OCI-LY7 (cell line): ENCODE results near the gene ZNF70. TPM values are rescaled to one million over a fixed set of nuclear protein-coding genes. Genes with fewer than 3 reads are reported as not detected.
A peak's percentile ranks its signal among the peaks of the same experiment; 100 is the strongest.

ENCODE experiments used
- BruUV-seq: library from RNA; stranded (reverse); fragments of 400-500 nt; replicated peaks from 2 replicates; lab custom pipeline; 2021; lab: Mats Ljungman, UMichigan
- CTCF ChIA-PET: fragments of 300-600 bp; sonication (Branson Sonifier 250); formaldehyde crosslinking; loops from one replicate; lab custom pipeline; 2022; ENCODE audit warnings: antibody characterized with exemption; ENCODE audit not compliant: unreplicated experiment; lab: Charles Lee
- POLR2A ChIA-PET: fragments of 300-600 bp; sonication (Branson Sonifier 250); formaldehyde crosslinking; loops from one replicate; lab custom pipeline; 2022; ENCODE audit warnings: antibody characterized with exemption; lab: Charles Lee
- DNase-seq: peaks from one replicate; pipeline ENCODE4 v3.0.0-alpha.2; 2015; ENCODE audit warnings: low spot score
- H2AFZ ChIP-seq: fragments of 200-600 bp; sonication (generic), shearing (Covaris generic); 2 replicates; pipeline ENCODE4 v1.6.1; 2014; ENCODE audit warnings: mild to moderate bottlenecking, antibody characterized with exemption, low read length, moderate library complexity
- H3K27ac ChIP-seq: fragments of 200-600 bp; sonication (generic); 2 replicates; pipeline ENCODE4 v1.5.1; 2014; ENCODE audit warnings: mixed run types, low read depth, mild to moderate bottlenecking, moderate library complexity, low read length, inconsistent platforms; ENCODE audit not compliant: poor library complexity, severe bottlenecking
- H3K36me3 ChIP-seq: fragments of 200-600 bp; sonication (generic); 2 replicates; pipeline ENCODE4 v1.6.1; 2014; ENCODE audit warnings: mild to moderate bottlenecking, antibody characterized with exemption, low read length, moderate library complexity, mixed read lengths; ENCODE audit not compliant: insufficient read depth
- H3K4me1 ChIP-seq: fragments of 200-600 bp; sonication (generic); 2 replicates; pipeline ENCODE4 v1.5.1; 2014; ENCODE audit warnings: mild to moderate bottlenecking, low read length; ENCODE audit not compliant: insufficient read depth, poor library complexity, severe bottlenecking
- H3K4me2 ChIP-seq: fragments of 200-600 bp; sonication (generic); 2 replicates; pipeline ENCODE4 v1.6.1; 2014; ENCODE audit warnings: mild to moderate bottlenecking, low read length
- H3K4me3 ChIP-seq: fragments of 200-600 bp; sonication (generic); 2 replicates; pipeline ENCODE4 v1.5.1; 2014; ENCODE audit warnings: mild to moderate bottlenecking, low read depth, low read length; ENCODE audit not compliant: poor library complexity, severe bottlenecking
- H3K79me2 ChIP-seq: fragments of 200-600 bp; sonication (generic); 2 replicates; pipeline ENCODE4 v1.6.1; 2016; ENCODE audit warnings: low read depth, mild to moderate bottlenecking, low read length, moderate library complexity, mixed read lengths; ENCODE audit not compliant: insufficient read depth
- H3K9me2 ChIP-seq: fragments of 200-600 bp; sonication (generic); 2 replicates; pipeline ENCODE4 v1.6.1; 2016; ENCODE audit warnings: mild to moderate bottlenecking, low read length, mixed read lengths; ENCODE audit not compliant: insufficient read depth
- H3K9me3 ChIP-seq: fragments of 200-600 bp; sonication (generic); 2 replicates; pipeline ENCODE4 v1.6.1; 2014; ENCODE audit warnings: mild to moderate bottlenecking, mixed run types, low read length, mixed read lengths
- H4K20me1 ChIP-seq: fragments of 200-600 bp; sonication (generic); 2 replicates; pipeline ENCODE4 v1.6.1; 2014; ENCODE audit warnings: mild to moderate bottlenecking, antibody characterized with exemption, low read length, moderate library complexity, mixed read lengths; ENCODE audit not compliant: insufficient read depth
- EZH2phosphoT487 ChIP-seq: fragments of 200-600 bp; sonication (generic); IDR thresholded peaks from 2 replicates; pipeline ENCODE4 v1.6.1; 2018; ENCODE audit warnings: low read depth, borderline replicate concordance, mild to moderate bottlenecking, mixed run types, antibody characterized with exemption, low read length, moderate library complexity, mixed read lengths
- intact Hi-C: fragments of 100-400 bp; cut with micrococcal nuclease; formaldehyde crosslinking; loops from one replicate; pipeline ENCODE4 v1.10.0; 2022; ENCODE audit not compliant: unreplicated experiment
- total RNA-seq, 2 experiments: library from RNA; depleted of rRNA in 1 of 2; stranded (reverse); fragments of >200 nt in 1 of 2; shearing (Covaris generic) in 1 of 2; gene quantifications; 2 replicates each; pipeline ENCODE4 v1.2.3, GENCODE V29; 2014 to 2022
- TF ChIP-seq, protein P1 (sequence below): fragments of 200-600 bp; sonication (generic); conservative IDR thresholded peaks from 2 replicates; pipeline ENCODE4 v1.5.1; 2014; ENCODE audit warnings: mild to moderate bottlenecking, antibody characterized with exemption, low read length, moderate library complexity, mixed read lengths

Gene ZNF70
- total RNA-seq, 2 experiments from 2014 or later: 6.0 to 8.4 TPM

DNA sequence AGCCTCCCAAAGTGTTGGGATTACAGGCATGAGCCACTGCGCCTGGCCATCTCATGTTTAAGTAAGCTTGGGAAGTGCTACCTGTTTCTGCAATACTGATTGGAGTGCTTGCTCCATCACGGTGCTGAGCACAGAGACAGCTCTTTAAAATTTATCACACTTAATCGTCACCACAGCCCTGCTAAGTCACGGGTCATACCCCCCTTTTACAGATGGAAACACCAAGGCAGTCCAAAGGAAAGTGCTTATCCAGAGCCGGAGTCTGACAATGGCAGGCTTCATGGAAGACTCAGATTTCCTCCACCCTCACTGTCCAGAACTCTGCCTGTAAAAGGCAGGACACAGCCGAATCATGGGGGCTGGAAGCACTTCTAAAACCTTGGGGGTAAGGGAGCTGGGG, 9.1 kb upstream of the ZNF70 start:
- peaks cover under 1% of the 10 kb centered on the region; the same call in 1 of the 2 replicates for H3K79me2 ChIP-seq
- CTCF ChIA-PET: no interaction called here
- H2AFZ ChIP-seq: no peak overlapping the region
- H3K27ac ChIP-seq: no peak overlapping the region
- peaks cover 24% of the 10 kb centered on the region for H3K36me3 ChIP-seq
- no peak for DNase-seq
- peaks cover 3% of the 10 kb centered on the region; the same call in 1 of the 2 replicates for H4K20me1 ChIP-seq
- intact Hi-C loops: no loop called here
- no TSS peak for BruUV-seq
- peaks cover 53% of the 10 kb centered on the region for H3K4me1 ChIP-seq
- TF ChIP-seq, protein P1, sequence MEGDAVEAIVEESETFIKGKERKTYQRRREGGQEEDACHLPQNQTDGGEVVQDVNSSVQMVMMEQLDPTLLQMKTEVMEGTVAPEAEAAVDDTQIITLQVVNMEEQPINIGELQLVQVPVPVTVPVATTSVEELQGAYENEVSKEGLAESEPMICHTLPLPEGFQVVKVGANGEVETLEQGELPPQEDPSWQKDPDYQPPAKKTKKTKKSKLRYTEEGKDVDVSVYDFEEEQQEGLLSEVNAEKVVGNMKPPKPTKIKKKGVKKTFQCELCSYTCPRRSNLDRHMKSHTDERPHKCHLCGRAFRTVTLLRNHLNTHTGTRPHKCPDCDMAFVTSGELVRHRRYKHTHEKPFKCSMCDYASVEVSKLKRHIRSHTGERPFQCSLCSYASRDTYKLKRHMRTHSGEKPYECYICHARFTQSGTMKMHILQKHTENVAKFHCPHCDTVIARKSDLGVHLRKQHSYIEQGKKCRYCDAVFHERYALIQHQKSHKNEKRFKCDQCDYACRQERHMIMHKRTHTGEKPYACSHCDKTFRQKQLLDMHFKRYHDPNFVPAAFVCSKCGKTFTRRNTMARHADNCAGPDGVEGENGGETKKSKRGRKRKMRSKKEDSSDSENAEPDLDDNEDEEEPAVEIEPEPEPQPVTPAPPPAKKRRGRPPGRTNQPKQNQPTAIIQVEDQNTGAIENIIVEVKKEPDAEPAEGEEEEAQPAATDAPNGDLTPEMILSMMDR: no peak
- TF ChIP-seq EZH2phosphoT487: no peak
- no peaks in the 10 kb centered on the region for H3K9me3 ChIP-seq
- no peak overlapping the region for H3K4me3 ChIP-seq
- POLR2A ChIA-PET: no interaction called here
- H3K4me2 ChIP-seq: no peak overlapping the region
- no peaks in the 10 kb centered on the region for H3K9me2 ChIP-seq

DNA sequence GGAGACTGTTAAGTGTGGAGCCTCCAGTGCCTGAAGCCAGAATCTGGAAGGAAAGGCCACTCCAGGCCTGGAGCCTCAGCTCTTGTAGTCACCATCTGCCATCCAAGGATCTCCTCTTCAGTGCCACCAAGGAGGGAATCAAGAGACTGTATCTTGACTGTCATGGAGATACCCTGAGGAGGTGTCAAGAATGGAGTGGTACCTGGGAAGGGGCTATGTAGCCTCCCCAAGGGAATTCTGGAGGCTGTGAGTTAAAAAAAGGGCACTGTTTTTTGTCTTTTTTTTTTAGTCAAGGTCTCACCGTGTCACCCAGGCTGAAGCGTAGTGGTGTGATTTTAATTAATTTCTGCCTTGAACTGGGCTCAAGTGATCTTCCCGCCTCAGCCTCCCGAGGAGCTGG, 8.7 kb upstream of the ZNF70 start:
- Histone ChIP-seq H4K20me1 (no peaks in the 10 kb centered on the region), H3K4me1 (peaks cover 53% of the 10 kb centered on the region), H3K4me3 (no peak overlapping the region), H3K4me2 (no peak overlapping the region), H3K79me2 (no peaks in the 10 kb centered on the region), H3K36me3 (peaks cover 20% of the 10 kb centered on the region), H3K9me2 (no peaks in the 10 kb centered on the region), H3K9me3 (no peaks in the 10 kb centered on the region), H3K27ac (no peak overlapping the region), H2AFZ (no peak overlapping the region)
- BruUV-seq: no TSS peak
- intact Hi-C loops: loop anchor here (10.0 kb wide), 1 partner anchor 825 kb away; no protein-coding TSS in a partner anchor
- DNase-seq: no peak
- TF ChIP-seq, protein P1: no peak
- TF ChIP-seq EZH2phosphoT487: no peak
- ChIA-PET POLR2A (no interaction called here), CTCF (interaction anchor here (1.4 kb wide), 1 partner anchor 12 kb away, joined by 3 read pairs; no protein-coding TSS in a partner anchor)

DNA sequence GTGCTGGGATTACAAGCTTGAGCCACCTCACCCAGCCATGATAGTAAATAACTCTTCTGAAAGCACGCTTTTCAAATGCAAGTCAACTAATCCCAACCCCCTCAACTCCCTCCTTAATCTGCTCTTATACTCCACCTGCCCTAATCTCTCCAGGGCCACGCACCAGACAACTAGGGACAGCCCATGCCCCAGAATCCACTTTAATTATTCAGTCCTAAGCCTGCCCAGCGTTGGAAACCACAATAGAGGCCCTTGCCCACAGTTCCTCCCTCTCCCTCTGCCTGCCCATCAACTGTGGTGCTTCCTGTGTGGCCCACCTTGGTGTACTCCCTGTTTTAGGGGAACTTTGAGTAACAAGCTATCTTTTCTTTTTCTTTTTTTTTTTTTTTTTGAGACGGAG, 6.0 kb upstream of the ZNF70 start:
- peak overlapping the region; percentile 57 for H3K27ac ChIP-seq
- peaks cover 41% of the 10 kb centered on the region for H3K4me1 ChIP-seq
- no peaks in the 10 kb centered on the region; the same call in 1 of the 2 replicates for H3K36me3 ChIP-seq
- ChIA-PET CTCF (interaction anchor here (0.6 kb wide), 1 partner anchor 100 kb away, joined by 3 read pairs; no protein-coding TSS in a partner anchor), POLR2A (interaction anchor here (0.7 to 1.0 kb wide), 2 partner anchors 45 to 47 kb away, joined by 4 read pairs; no protein-coding TSS in a partner anchor)
- intact Hi-C loops: loop anchor here (10.0 kb wide), 1 partner anchor 822 kb away; no protein-coding TSS in a partner anchor
- peaks cover 11% of the 10 kb centered on the region; the same call in 1 of the 2 replicates for H3K79me2 ChIP-seq
- BruUV-seq: no TSS peak
- H3K9me3 ChIP-seq: no peaks in the 10 kb centered on the region
- H3K4me2 ChIP-seq: peak overlapping the region; percentile 33
- no peak for TF ChIP-seq EZH2phosphoT487
- TF ChIP-seq, protein P1: no peak
- no peak overlapping the region for H3K4me3 ChIP-seq
- H2AFZ ChIP-seq: no peak overlapping the region; the same call in 1 of the 2 replicates
- DNase-seq: peak; percentile 39
- H3K9me2 ChIP-seq: no peaks in the 10 kb centered on the region
- H4K20me1 ChIP-seq: no peaks in the 10 kb centered on the region
